ENCODE measurements around the gene HDHD5.

GRCh38 chr22:17093081-17093480 is 66.0 kb downstream of the HDHD5 start:
- TF ChIP-seq CTCF (IDR thresholded peaks at IDR 0.05): no peak
- TF ChIP-seq POLR2A (IDR thresholded peaks at IDR 0.05): no peak
